RPMI8226 (cell line): Measurements from ENCODE around the gene SLC35B1.
"Not testable (repeated sequence)": the region's sequence is repeated elsewhere in the genome, so short reads cannot be mapped to it uniquely, and the experiment has no call there.

Experiments used
- DNase-seq: peaks from one replicate; pipeline ENCODE4 v3.0.0-alpha.2; 2015

The SLC35B1 gene

GRCh38 chr17:49699966-49700575, 7.7 kb downstream of the SLC35B1 start:
- no peak for DNase-seq

- DNase-seq = no peak
These were observed 9.8 kb downstream of the SLC35B1 start for GRCh38 chr17:49698005-49698404.

GRCh38 chr17:49696233-49696761, 11.5 kb downstream of the SLC35B1 start:
- DNase-seq = no peak

- DNase-seq = no peak
These were observed 12.0 kb downstream of the SLC35B1 start for GRCh38 chr17:49695698-49696232.

GRCh38 chr17:49694847-49695697, 12.7 kb downstream of the SLC35B1 start:
- peak; percentile 52 for DNase-seq

GRCh38 chr17:49692751-49693150, 15.0 kb downstream of the SLC35B1 start:
- DNase-seq = no peak

GRCh38 chr17:49691677-49692191, 16.0 kb downstream of the SLC35B1 start:
- no peak for DNase-seq

- DNase-seq = no peak
These were observed 16.6 kb downstream of the SLC35B1 start for GRCh38 chr17:49691086-49691676.

GRCh38 chr17:49690256-49690655, 17.5 kb downstream of the SLC35B1 start:
- no peak for DNase-seq

- no peak for DNase-seq
These were observed 18.9 kb downstream of the SLC35B1 start for GRCh38 chr17:49688848-49689247.

- no peak for DNase-seq
These were observed 19.8 kb downstream of the SLC35B1 start for GRCh38 chr17:49687878-49688491.

- no peak for DNase-seq
These were observed 26.4 kb downstream of the SLC35B1 start for GRCh38 chr17:49681106-49681979.

GRCh38 chr17:49680314-49680713, 27.4 kb downstream of the SLC35B1 start:
- DNase-seq = no peak

GRCh38 chr17:49677933-49678847, 29.6 kb downstream of the SLC35B1 start, which contains the start of gene SPOP:
Gene SPOP, minus strand, starts transcription at chr17:49678097. Its CDS starts 55,287 bp downstream, at chr17:49622810.
- DNase-seq = peak; percentile 99

GRCh38 chr17:49677134-49677932, 30.4 kb downstream of the SLC35B1 start:
- DNase-seq = peak; percentile 97

GRCh38 chr17:49676276-49676868, 31.4 kb downstream of the SLC35B1 start:
- DNase-seq = peak; percentile 93

- no peak for DNase-seq
These were observed 33.3 kb downstream of the SLC35B1 start for GRCh38 chr17:49674507-49674906.

GRCh38 chr17:49673679-49674078, 34.1 kb downstream of the SLC35B1 start:
- DNase-seq = not testable (repeated sequence)

GRCh38 chr17:49670641-49671040, 37.1 kb downstream of the SLC35B1 start:
- no peak for DNase-seq
